HEK293 (cell line): ENCODE data around the gene ARHGAP33.

Experiments
- GLIS1 ChIP-seq: fragments of 450-650 bp; formaldehyde crosslinking; IDR thresholded peaks from 2 replicates; pipeline ENCODE4 v1.5.1; 2016; ENCODE audit warnings: missing biosample characterization, missing genetic modification characterization
- WT1 ChIP-seq: fragments of 450-650 bp; formaldehyde crosslinking; IDR thresholded peaks from 2 replicates; pipeline ENCODE4 v1.5.1; 2016; ENCODE audit warnings: missing biosample characterization, missing genetic modification characterization
- ZNF114 ChIP-seq: fragments of 450-650 bp; formaldehyde crosslinking; IDR thresholded peaks from 2 replicates; pipeline ENCODE4 v1.5.0; 2017; ENCODE audit warnings: missing biosample characterization, missing genetic modification characterization
- ZNF184 ChIP-seq: fragments of 450-650 bp; IDR thresholded peaks from 2 replicates; pipeline ENCODE4 v1.5.1; 2018; ENCODE audit warnings: missing biosample characterization, mild to moderate bottlenecking, missing genetic modification characterization
- ZNF2 ChIP-seq: fragments of 450-650 bp; formaldehyde crosslinking; IDR thresholded peaks from 2 replicates; pipeline ENCODE4 v1.5.1; 2016; ENCODE audit warnings: missing biosample characterization, missing genetic modification characterization
- ZNF274 ChIP-seq, 2 experiments: fragments of 200-500 bp in 1 of 2; fragments of 450-650 bp in 1 of 2; sonication (Bioruptor generic) in 1 of 2; formaldehyde crosslinking in 1 of 2; IDR thresholded peaks; 2 replicates each; pipeline versions ENCODE4 v1.5.1 to v1.6.1; 2014 to 2016; ENCODE audit warnings: borderline replicate concordance in 1 of 2, inconsistent platforms in 1 of 2, low read length in 1 of 2, missing biosample characterization in 1 of 2, missing genetic modification characterization in 1 of 2
- ZNF335 ChIP-seq: fragments of 450-650 bp; formaldehyde crosslinking; conservative IDR thresholded peaks from 2 replicates; pipeline ENCODE4 v1.5.1; 2016; ENCODE audit warnings: missing biosample characterization, missing genetic modification characterization
- ZNF350 ChIP-seq: fragments of 450-650 bp; formaldehyde crosslinking; IDR thresholded peaks from 2 replicates; pipeline ENCODE4 v1.5.0; 2017; ENCODE audit warnings: missing biosample characterization, mild to moderate bottlenecking, missing genetic modification characterization
- ZNF391 ChIP-seq: fragments of 450-650 bp; formaldehyde crosslinking; IDR thresholded peaks from 2 replicates; pipeline ENCODE4 v1.5.1; 2016; ENCODE audit warnings: low read depth, missing biosample characterization, missing genetic modification characterization, borderline replicate concordance
- ZNF48 ChIP-seq: fragments of 450-650 bp; formaldehyde crosslinking; IDR thresholded peaks from 2 replicates; pipeline ENCODE4 v1.5.1; 2016; ENCODE audit warnings: missing biosample characterization, missing genetic modification characterization
- ZNF510 ChIP-seq: fragments of 450-650 bp; formaldehyde crosslinking; IDR thresholded peaks from 2 replicates; pipeline ENCODE4 v1.5.1; 2018; ENCODE audit warnings: mild to moderate bottlenecking, missing genetic modification characterization, missing biosample characterization; ENCODE audit not compliant: insufficient replicate concordance
- ZNF596 ChIP-seq: fragments of 450-650 bp; IDR thresholded peaks from 2 replicates; pipeline ENCODE4 v1.5.0; 2018; ENCODE audit warnings: missing biosample characterization, mild to moderate bottlenecking, missing genetic modification characterization, moderate library complexity
- ZNF677 ChIP-seq: fragments of 450-650 bp; IDR thresholded peaks from 2 replicates; pipeline ENCODE4 v1.5.0; 2018; ENCODE audit warnings: missing biosample characterization, mild to moderate bottlenecking, missing genetic modification characterization, moderate library complexity
- ZSCAN30 ChIP-seq: fragments of 450-650 bp; IDR thresholded peaks from 2 replicates; pipeline ENCODE4 v1.5.1; 2018; ENCODE audit warnings: missing biosample characterization, mild to moderate bottlenecking, missing genetic modification characterization, moderate library complexity
- TF ChIP-seq, protein P1 (sequence below): fragments of 450-650 bp; formaldehyde crosslinking; IDR thresholded peaks from 2 replicates; pipeline ENCODE4 v1.5.1; 2016; ENCODE audit warnings: missing biosample characterization, missing genetic modification characterization
- TF ChIP-seq, protein P2 (sequence below): fragments of 450-650 bp; formaldehyde crosslinking; IDR thresholded peaks from 2 replicates; pipeline ENCODE4 v1.5.1; 2016; ENCODE audit warnings: missing biosample characterization, missing genetic modification characterization
- TF ChIP-seq, protein P3 (sequence below): fragments of 450-650 bp; formaldehyde crosslinking; conservative IDR thresholded peaks from 2 replicates; pipeline ENCODE4 v1.5.1; 2016; ENCODE audit warnings: low read depth, missing biosample characterization, missing genetic modification characterization
- TF ChIP-seq, protein P4 (sequence below): fragments of 450-650 bp; IDR thresholded peaks from 2 replicates; pipeline ENCODE4 v1.5.1; 2018; ENCODE audit warnings: missing biosample characterization, missing genetic modification characterization
- TF ChIP-seq, protein P5 (sequence below): fragments of 450-650 bp; formaldehyde crosslinking; IDR thresholded peaks from 2 replicates; pipeline ENCODE4 v1.5.1; 2016; ENCODE audit warnings: missing biosample characterization, missing genetic modification characterization
- TF ChIP-seq, protein P6 (sequence below): IDR thresholded peaks from 2 replicates; pipeline ENCODE4 v1.6.1; 2011; ENCODE audit warnings: mild to moderate bottlenecking, low read depth, low read length, borderline replicate concordance
- TF ChIP-seq, protein P7 (sequence below): fragments of 450-650 bp; formaldehyde crosslinking; IDR thresholded peaks from 2 replicates; pipeline ENCODE4 v1.5.1; 2017; ENCODE audit warnings: missing biosample characterization, missing genetic modification characterization

Gene ARHGAP33

DNA sequence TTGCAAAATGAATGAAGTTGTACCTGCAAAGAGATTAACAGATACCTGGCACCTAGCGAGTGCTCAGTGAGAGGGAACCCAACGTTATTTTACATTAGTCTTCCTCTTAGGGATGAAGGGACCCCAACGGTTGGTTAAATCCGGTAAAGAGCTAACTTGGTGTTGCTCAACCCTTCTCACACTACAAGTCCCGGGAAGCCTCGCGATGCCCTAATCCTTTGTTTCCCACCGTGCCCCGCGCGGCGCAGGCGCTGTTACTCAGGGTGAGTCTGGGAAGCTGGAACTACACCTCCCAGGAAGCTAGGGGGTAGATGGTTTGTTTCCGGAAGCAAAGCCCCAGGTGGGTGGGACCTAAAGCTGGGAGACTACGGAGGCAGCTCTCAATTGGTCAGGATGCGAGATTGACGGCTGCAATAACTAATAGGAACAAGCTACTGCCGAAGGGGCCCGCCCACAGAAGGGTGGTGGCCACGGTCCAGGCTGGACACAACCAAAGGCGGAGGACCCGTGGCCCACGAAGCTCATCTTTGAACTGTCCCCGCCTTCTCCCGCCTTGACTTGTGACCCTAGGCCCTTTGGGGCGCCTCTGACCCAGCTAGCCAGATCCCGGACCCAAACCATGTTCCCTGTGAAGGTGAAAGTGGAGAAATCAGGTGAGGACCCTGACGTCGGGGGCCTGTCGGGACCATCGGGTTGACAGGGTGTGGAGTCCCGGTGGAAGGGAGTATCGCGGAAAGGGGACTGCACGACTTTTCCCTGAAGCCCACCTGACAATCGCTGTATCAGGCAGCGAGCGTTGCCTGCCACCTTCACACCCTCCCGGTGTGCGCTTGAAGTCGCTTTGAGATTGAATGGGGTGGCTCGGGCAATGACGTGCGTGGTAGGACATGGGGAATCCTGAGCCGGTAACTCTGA, 27.0 kb upstream of the ARHGAP33 start, which contains the start of gene LIN37 (continued):
- TF ChIP-seq, protein P1, sequence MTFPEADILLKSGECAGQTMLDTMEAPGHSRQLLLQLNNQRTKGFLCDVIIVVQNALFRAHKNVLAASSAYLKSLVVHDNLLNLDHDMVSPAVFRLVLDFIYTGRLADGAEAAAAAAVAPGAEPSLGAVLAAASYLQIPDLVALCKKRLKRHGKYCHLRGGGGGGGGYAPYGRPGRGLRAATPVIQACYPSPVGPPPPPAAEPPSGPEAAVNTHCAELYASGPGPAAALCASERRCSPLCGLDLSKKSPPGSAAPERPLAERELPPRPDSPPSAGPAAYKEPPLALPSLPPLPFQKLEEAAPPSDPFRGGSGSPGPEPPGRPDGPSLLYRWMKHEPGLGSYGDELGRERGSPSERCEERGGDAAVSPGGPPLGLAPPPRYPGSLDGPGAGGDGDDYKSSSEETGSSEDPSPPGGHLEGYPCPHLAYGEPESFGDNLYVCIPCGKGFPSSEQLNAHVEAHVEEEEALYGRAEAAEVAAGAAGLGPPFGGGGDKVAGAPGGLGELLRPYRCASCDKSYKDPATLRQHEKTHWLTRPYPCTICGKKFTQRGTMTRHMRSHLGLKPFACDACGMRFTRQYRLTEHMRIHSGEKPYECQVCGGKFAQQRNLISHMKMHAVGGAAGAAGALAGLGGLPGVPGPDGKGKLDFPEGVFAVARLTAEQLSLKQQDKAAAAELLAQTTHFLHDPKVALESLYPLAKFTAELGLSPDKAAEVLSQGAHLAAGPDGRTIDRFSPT = no peak
- TF ChIP-seq ZNF335 (tag by site-specific recombination) (peak; percentile 100), ZNF677 (tag by site-specific recombination) (no peak), ZNF2 (tag by site-specific recombination) (peak; percentile 85), GLIS1 (tag by site-specific recombination) (peak; percentile 59; the same call in 1 of the 2 replicates), ZNF114 (tag by site-specific recombination) (no peak), ZNF48 (tag by site-specific recombination) (no peak), ZNF350 (tag by site-specific recombination) (no peak), WT1 (peak; percentile 53; the same call in 1 of the 2 replicates), ZNF391 (tag by site-specific recombination) (peak; percentile 35; the same call in 1 of the 2 replicates), ZNF274 (IDR thresholded peaks at IDR 0.05; ENCODE audit: low read length) (no peak), ZNF274 (tag by site-specific recombination; IDR thresholded peaks at IDR 0.05; ENCODE audit: borderline replicate concordance) (no peak), ZNF596 (tag by site-specific recombination) (no peak), ZNF510 (tag by site-specific recombination) (no peak), ZNF184 (tag by site-specific recombination) (no peak), ZSCAN30 (no peak; the same call in 1 of the 2 replicates)
- TF ChIP-seq, protein P2, sequence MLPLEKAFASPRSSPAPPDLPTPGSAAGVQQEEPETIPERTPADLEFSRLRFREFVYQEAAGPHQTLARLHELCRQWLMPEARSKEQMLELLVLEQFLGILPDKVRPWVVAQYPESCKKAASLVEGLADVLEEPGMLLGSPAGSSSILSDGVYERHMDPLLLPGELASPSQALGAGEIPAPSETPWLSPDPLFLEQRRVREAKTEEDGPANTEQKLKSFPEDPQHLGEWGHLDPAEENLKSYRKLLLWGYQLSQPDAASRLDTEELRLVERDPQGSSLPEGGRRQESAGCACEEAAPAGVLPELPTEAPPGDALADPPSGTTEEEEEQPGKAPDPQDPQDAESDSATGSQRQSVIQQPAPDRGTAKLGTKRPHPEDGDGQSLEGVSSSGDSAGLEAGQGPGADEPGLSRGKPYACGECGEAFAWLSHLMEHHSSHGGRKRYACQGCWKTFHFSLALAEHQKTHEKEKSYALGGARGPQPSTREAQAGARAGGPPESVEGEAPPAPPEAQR = no peak
- TF ChIP-seq, protein P3, sequence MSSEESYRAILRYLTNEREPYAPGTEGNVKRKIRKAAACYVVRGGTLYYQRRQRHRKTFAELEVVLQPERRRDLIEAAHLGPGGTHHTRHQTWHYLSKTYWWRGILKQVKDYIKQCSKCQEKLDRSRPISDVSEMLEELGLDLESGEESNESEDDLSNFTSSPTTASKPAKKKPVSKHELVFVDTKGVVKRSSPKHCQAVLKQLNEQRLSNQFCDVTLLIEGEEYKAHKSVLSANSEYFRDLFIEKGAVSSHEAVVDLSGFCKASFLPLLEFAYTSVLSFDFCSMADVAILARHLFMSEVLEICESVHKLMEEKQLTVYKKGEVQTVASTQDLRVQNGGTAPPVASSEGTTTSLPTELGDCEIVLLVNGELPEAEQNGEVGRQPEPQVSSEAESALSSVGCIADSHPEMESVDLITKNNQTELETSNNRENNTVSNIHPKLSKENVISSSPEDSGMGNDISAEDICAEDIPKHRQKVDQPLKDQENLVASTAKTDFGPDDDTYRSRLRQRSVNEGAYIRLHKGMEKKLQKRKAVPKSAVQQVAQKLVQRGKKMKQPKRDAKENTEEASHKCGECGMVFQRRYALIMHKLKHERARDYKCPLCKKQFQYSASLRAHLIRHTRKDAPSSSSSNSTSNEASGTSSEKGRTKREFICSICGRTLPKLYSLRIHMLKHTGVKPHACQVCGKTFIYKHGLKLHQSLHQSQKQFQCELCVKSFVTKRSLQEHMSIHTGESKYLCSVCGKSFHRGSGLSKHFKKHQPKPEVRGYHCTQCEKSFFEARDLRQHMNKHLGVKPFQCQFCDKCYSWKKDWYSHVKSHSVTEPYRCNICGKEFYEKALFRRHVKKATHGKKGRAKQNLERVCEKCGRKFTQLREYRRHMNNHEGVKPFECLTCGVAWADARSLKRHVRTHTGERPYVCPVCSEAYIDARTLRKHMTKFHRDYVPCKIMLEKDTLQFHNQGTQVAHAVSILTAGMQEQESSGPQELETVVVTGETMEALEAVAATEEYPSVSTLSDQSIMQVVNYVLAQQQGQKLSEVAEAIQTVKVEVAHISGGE (tag by site-specific recombination) = peak; percentile 64
- TF ChIP-seq, protein P4, sequence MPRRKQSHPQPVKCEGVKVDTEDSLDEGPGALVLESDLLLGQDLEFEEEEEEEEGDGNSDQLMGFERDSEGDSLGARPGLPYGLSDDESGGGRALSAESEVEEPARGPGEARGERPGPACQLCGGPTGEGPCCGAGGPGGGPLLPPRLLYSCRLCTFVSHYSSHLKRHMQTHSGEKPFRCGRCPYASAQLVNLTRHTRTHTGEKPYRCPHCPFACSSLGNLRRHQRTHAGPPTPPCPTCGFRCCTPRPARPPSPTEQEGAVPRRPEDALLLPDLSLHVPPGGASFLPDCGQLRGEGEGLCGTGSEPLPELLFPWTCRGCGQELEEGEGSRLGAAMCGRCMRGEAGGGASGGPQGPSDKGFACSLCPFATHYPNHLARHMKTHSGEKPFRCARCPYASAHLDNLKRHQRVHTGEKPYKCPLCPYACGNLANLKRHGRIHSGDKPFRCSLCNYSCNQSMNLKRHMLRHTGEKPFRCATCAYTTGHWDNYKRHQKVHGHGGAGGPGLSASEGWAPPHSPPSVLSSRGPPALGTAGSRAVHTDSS (tag by site-specific recombination) = peak; percentile 87
- TF ChIP-seq, protein P5, sequence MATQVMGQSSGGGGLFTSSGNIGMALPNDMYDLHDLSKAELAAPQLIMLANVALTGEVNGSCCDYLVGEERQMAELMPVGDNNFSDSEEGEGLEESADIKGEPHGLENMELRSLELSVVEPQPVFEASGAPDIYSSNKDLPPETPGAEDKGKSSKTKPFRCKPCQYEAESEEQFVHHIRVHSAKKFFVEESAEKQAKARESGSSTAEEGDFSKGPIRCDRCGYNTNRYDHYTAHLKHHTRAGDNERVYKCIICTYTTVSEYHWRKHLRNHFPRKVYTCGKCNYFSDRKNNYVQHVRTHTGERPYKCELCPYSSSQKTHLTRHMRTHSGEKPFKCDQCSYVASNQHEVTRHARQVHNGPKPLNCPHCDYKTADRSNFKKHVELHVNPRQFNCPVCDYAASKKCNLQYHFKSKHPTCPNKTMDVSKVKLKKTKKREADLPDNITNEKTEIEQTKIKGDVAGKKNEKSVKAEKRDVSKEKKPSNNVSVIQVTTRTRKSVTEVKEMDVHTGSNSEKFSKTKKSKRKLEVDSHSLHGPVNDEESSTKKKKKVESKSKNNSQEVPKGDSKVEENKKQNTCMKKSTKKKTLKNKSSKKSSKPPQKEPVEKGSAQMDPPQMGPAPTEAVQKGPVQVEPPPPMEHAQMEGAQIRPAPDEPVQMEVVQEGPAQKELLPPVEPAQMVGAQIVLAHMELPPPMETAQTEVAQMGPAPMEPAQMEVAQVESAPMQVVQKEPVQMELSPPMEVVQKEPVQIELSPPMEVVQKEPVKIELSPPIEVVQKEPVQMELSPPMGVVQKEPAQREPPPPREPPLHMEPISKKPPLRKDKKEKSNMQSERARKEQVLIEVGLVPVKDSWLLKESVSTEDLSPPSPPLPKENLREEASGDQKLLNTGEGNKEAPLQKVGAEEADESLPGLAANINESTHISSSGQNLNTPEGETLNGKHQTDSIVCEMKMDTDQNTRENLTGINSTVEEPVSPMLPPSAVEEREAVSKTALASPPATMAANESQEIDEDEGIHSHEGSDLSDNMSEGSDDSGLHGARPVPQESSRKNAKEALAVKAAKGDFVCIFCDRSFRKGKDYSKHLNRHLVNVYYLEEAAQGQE (tag by site-specific recombination) = 0 out of 2 replicates have a peak, but pooled peaks have one; percentile 28
- TF ChIP-seq, protein P6, sequence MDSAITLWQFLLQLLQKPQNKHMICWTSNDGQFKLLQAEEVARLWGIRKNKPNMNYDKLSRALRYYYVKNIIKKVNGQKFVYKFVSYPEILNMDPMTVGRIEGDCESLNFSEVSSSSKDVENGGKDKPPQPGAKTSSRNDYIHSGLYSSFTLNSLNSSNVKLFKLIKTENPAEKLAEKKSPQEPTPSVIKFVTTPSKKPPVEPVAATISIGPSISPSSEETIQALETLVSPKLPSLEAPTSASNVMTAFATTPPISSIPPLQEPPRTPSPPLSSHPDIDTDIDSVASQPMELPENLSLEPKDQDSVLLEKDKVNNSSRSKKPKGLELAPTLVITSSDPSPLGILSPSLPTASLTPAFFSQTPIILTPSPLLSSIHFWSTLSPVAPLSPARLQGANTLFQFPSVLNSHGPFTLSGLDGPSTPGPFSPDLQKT = no peak
- TF ChIP-seq, protein P7, sequence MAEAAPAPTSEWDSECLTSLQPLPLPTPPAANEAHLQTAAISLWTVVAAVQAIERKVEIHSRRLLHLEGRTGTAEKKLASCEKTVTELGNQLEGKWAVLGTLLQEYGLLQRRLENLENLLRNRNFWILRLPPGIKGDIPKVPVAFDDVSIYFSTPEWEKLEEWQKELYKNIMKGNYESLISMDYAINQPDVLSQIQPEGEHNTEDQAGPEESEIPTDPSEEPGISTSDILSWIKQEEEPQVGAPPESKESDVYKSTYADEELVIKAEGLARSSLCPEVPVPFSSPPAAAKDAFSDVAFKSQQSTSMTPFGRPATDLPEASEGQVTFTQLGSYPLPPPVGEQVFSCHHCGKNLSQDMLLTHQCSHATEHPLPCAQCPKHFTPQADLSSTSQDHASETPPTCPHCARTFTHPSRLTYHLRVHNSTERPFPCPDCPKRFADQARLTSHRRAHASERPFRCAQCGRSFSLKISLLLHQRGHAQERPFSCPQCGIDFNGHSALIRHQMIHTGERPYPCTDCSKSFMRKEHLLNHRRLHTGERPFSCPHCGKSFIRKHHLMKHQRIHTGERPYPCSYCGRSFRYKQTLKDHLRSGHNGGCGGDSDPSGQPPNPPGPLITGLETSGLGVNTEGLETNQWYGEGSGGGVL (tag by site-specific recombination) = no peak
